Skeletal muscle cell (primary cell): ENCODE measurements around the gene EPB42.

Source experiments
- DNase-seq: peaks from one replicate; pipeline ENCODE4 v3.0.0-alpha.2; 2010; ENCODE audit warnings: low read depth
- H3K4me3 ChIP-seq: 2 replicates; pipeline ENCODE4 v1.5.1; 2011; ENCODE audit warnings: low read depth, mild to moderate bottlenecking, control low read depth, low read length, moderate library complexity

The EPB42 gene

GRCh38 chr15:43150191-43150929 lies 70.5 kb downstream of the EPB42 start:
- peak; percentile 79 for DNase-seq
- H3K4me3 ChIP-seq = no peak overlapping the region
